WTC11 (cell line): Measurements from ENCODE around the gene TMEM119. TPM values are rescaled to one million over a fixed set of nuclear protein-coding genes. Genes with fewer than 3 reads are reported as not detected.

ENCODE experiments used
- ATAC-seq: fragments of 200-7000 bp; cut with Tn5 transposase; 2 replicates; pipeline ENCODE4 v1.10.0; 2021; ENCODE audit warnings: mild to moderate bottlenecking, moderate library complexity
- CTCF ChIA-PET: fragments of 300-600 bp; sonication (Branson Sonifier 250); formaldehyde crosslinking; loops from one replicate; lab custom pipeline; 2021; ENCODE audit warnings: antibody characterized with exemption; lab: Charles Lee
- POLR2A ChIA-PET: fragments of 350-600 bp; sonication (Branson Sonifier 250); formaldehyde crosslinking; loops from one replicate; lab custom pipeline; 2021; ENCODE audit warnings: antibody characterized with exemption; lab: Charles Lee
- DNase-seq: peaks from one replicate; pipeline ENCODE4 v3.0.0; 2021; ENCODE audit warnings: low spot score
- H3K27ac Mint-ChIP-seq: 2 replicates; pipeline ENCODE4 v1.8.0; 2021; ENCODE audit warnings: mixed read lengths
- H3K27me3 Mint-ChIP-seq: 2 replicates; pipeline ENCODE4 v1.8.0; 2021; ENCODE audit warnings: low read depth, mild to moderate bottlenecking, moderate library complexity, mixed read lengths
- H3K36me3 Mint-ChIP-seq: 2 replicates; pipeline ENCODE4 v1.8.0; 2021; ENCODE audit warnings: mixed read lengths
- H3K4me1 Mint-ChIP-seq: 2 replicates; pipeline ENCODE4 v1.8.0; 2022; ENCODE audit warnings: mixed read lengths
- H3K4me3 Mint-ChIP-seq: 2 replicates; pipeline ENCODE4 v1.8.0; 2021; ENCODE audit warnings: mild to moderate bottlenecking, moderate library complexity, mixed read lengths
- H3K9me3 Mint-ChIP-seq: 2 replicates; pipeline ENCODE4 v1.8.0; 2021; ENCODE audit warnings: mixed read lengths
- CBFB ChIP-seq: sonication (generic); formaldehyde crosslinking; IDR thresholded peaks from 2 replicates; pipeline ENCODE4 v1.8.1; 2022; ENCODE audit warnings: mild to moderate bottlenecking, low read depth, missing genetic modification reagents
- ESRRA ChIP-seq: sonication (generic); formaldehyde crosslinking; IDR thresholded peaks from 2 replicates; pipeline ENCODE4 v1.8.1; 2022; ENCODE audit warnings: mild to moderate bottlenecking, missing genetic modification reagents, borderline replicate concordance
- ETV6 ChIP-seq: sonication (generic); formaldehyde crosslinking; IDR thresholded peaks from 2 replicates; pipeline ENCODE4 v1.8.1; 2022; ENCODE audit warnings: mild to moderate bottlenecking, missing genetic modification reagents
- GRHL2 ChIP-seq: fragments of 250-450 bp; sonication (Bioruptor Pico); IDR thresholded peaks from 2 replicates; pipeline ENCODE4 v1.8.0; 2022; ENCODE audit warnings: mild to moderate bottlenecking, moderate library complexity; ENCODE audit not compliant: insufficient replicate concordance, severe bottlenecking
- NFE2L1 ChIP-seq: sonication (generic); formaldehyde crosslinking; IDR thresholded peaks from 2 replicates; pipeline ENCODE4 v1.8.1; 2023; ENCODE audit warnings: missing genetic modification reagents
- NR3C1 ChIP-seq: sonication (generic); formaldehyde crosslinking; conservative IDR thresholded peaks from 2 replicates; pipeline ENCODE4 v1.8.1; 2023; ENCODE audit warnings: low read depth, mild to moderate bottlenecking, missing genetic modification reagents
- PRRX2 ChIP-seq: fragments of 250-450 bp; sonication (Bioruptor Pico); IDR thresholded peaks from 2 replicates; pipeline ENCODE4 v1.8.0; 2021; ENCODE audit warnings: mild to moderate bottlenecking
- SMAD3 ChIP-seq: sonication (generic); formaldehyde crosslinking; IDR thresholded peaks from 2 replicates; pipeline ENCODE4 v1.8.0; 2022; ENCODE audit warnings: missing genetic modification reagents, mild to moderate bottlenecking, borderline replicate concordance
- SMAD4 ChIP-seq: sonication (generic); formaldehyde crosslinking; IDR thresholded peaks from 2 replicates; pipeline ENCODE4 v1.8.0; 2022; ENCODE audit warnings: mild to moderate bottlenecking, missing genetic modification reagents
- TEAD1 ChIP-seq: sonication (generic); formaldehyde crosslinking; IDR thresholded peaks from 2 replicates; pipeline ENCODE4 v1.8.0; 2022; ENCODE audit warnings: mild to moderate bottlenecking, missing genetic modification reagents
- ZNF317 ChIP-seq: sonication (generic); formaldehyde crosslinking; IDR thresholded peaks from 2 replicates; pipeline ENCODE4 v1.8.1; 2023; ENCODE audit warnings: low read depth, mild to moderate bottlenecking, moderate library complexity, missing genetic modification reagents, borderline replicate concordance
- total RNA-seq: library from RNA; stranded (reverse); gene quantifications from 3 replicates; pipeline ENCODE4 v1.2.3, GENCODE V29; 2021
- TF ChIP-seq, protein P1 (sequence below): sonication (generic); formaldehyde crosslinking; IDR thresholded peaks from 2 replicates; pipeline ENCODE4 v1.8.1; 2023; ENCODE audit warnings: mild to moderate bottlenecking, missing genetic modification reagents, moderate library complexity
- TF ChIP-seq, protein P2 (sequence below): fragments of 250-450 bp; sonication (Bioruptor Pico); IDR thresholded peaks from 2 replicates; pipeline ENCODE4 v1.9.0; 2021; ENCODE audit warnings: mild to moderate bottlenecking
- TF ChIP-seq, protein P3 (sequence below): sonication (generic); formaldehyde crosslinking; IDR thresholded peaks from 2 replicates; pipeline ENCODE4 v1.8.1; 2022; ENCODE audit warnings: missing genetic modification reagents, borderline replicate concordance
- TF ChIP-seq, protein P4 (sequence below): fragments of 200-600 bp; IDR thresholded peaks from 2 replicates; pipeline ENCODE4 v1.8.0; 2022; ENCODE audit warnings: antibody characterized with exemption
- TF ChIP-seq, protein P5 (sequence below): sonication (generic); formaldehyde crosslinking; IDR thresholded peaks from 2 replicates; pipeline ENCODE4 v1.8.1; 2023; ENCODE audit warnings: mild to moderate bottlenecking, missing genetic modification reagents
- TF ChIP-seq, protein P6 (sequence below): sonication (generic); formaldehyde crosslinking; IDR thresholded peaks from 2 replicates; pipeline ENCODE4 v1.8.1; 2023; ENCODE audit warnings: mild to moderate bottlenecking, moderate library complexity, missing genetic modification reagents
- TF ChIP-seq, protein P7 (sequence below): fragments of 250-450 bp; sonication (Bioruptor Pico); IDR thresholded peaks from 2 replicates; pipeline ENCODE4 v2.1.2; 2022; ENCODE audit warnings: mild to moderate bottlenecking, moderate library complexity
- TF ChIP-seq, protein P8 (sequence below): sonication (generic); formaldehyde crosslinking; IDR thresholded peaks from 2 replicates; pipeline ENCODE4 v1.8.0; 2022; ENCODE audit warnings: mild to moderate bottlenecking, missing genetic modification reagents
- TF ChIP-seq, protein P9 (sequence below): sonication (generic); formaldehyde crosslinking; conservative IDR thresholded peaks from 2 replicates; pipeline ENCODE4 v1.8.1; 2022; ENCODE audit warnings: mild to moderate bottlenecking, missing genetic modification reagents
- TF ChIP-seq, protein P10 (sequence below): fragments of 250-450 bp; sonication (Bioruptor Pico); IDR thresholded peaks from 2 replicates; pipeline ENCODE4 v1.8.0; 2021; ENCODE audit warnings: mild to moderate bottlenecking

Gene TMEM119
- total RNA-seq, 1 experiment from 2014 or later = 0.20 TPM

DNA sequence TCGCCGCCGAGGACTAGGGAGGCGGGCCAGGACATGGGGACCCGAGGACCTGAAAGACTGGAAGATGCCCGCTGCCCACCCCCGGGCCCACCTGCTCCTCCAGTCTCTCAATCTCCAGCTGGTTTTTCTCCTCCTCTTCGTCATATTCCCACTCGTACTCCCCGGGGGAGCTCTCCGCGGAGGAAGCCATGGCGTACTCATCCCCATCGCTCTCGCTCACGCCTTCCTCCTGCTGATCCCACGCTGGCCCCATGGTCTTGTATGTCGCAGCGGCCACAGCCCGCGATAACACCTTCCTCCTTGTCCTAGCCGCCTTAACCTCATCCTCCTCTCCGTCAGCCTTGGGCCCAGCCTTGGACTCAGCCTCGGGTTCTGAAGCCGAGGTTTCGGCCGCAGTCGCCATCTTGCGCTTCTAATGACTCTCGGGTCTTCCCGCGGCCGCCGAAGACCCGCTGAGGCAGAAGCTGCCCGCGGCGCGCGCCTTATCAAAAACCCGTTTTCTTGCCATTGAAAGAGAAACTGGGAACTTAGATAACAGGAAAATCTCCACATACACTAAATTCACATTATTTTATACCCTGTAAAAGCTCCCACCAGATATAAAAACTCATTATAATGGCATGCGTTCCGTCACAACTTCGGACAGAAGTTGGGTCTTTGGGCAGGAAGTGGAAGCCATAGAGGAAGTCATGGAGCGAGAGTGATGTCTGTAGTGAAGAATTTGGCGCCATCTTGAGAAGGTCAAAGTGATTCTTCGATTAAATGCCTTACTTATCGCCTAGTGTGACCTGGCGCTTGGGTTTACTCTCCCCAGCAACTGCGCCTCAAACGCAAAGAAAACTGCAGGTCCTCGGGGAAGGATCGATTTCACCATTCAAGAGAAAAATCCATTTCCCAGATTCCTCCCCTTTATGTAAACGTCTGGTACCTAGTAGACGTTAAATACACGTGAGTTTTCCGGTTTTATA is 36.8 kb downstream of the TMEM119 start, which contains the start of gene SART3:
TSS of gene SART3 (minus strand) at position 422 of the 968 bp plus-strand sequence. CDS start at position 403, 19 bp downstream.
- ATAC-seq (peak; percentile 38), DNase-seq (peak; percentile 69)
- Mint-ChIP-seq H3K9me3 (no peaks in the 10 kb centered on the region), H3K27ac (peak within 1 kb of the TSS; percentile 100), H3K27me3 (no peaks in the 10 kb centered on the region), H3K4me3 (peak within 1 kb of the TSS; percentile 100), H3K4me1 (peaks cover 31% of the 10 kb centered on the region), H3K36me3 (peaks cover 40% of the 10 kb centered on the region)
- ChIA-PET CTCF (interaction anchor here (0.6 to 1.9 kb wide), 2 partner anchors 52 to 57 kb away, joined by 3 to 4 read pairs; no protein-coding TSS in a partner anchor), POLR2A (interaction anchor here (1.2 kb wide), 1 partner anchor 169 kb away, joined by 4 read pairs; no protein-coding TSS in a partner anchor)
- no peak for TF ChIP-seq NR3C1
- TF ChIP-seq, protein P1, sequence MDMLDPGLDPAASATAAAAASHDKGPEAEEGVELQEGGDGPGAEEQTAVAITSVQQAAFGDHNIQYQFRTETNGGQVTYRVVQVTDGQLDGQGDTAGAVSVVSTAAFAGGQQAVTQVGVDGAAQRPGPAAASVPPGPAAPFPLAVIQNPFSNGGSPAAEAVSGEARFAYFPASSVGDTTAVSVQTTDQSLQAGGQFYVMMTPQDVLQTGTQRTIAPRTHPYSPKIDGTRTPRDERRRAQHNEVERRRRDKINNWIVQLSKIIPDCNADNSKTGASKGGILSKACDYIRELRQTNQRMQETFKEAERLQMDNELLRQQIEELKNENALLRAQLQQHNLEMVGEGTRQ (CRISPR knock-in tag) = no peak
- peak; percentile 44; the same call in 1 of the 2 replicates for TF ChIP-seq TEAD1 (CRISPR knock-in tag)
- TF ChIP-seq, protein P2, sequence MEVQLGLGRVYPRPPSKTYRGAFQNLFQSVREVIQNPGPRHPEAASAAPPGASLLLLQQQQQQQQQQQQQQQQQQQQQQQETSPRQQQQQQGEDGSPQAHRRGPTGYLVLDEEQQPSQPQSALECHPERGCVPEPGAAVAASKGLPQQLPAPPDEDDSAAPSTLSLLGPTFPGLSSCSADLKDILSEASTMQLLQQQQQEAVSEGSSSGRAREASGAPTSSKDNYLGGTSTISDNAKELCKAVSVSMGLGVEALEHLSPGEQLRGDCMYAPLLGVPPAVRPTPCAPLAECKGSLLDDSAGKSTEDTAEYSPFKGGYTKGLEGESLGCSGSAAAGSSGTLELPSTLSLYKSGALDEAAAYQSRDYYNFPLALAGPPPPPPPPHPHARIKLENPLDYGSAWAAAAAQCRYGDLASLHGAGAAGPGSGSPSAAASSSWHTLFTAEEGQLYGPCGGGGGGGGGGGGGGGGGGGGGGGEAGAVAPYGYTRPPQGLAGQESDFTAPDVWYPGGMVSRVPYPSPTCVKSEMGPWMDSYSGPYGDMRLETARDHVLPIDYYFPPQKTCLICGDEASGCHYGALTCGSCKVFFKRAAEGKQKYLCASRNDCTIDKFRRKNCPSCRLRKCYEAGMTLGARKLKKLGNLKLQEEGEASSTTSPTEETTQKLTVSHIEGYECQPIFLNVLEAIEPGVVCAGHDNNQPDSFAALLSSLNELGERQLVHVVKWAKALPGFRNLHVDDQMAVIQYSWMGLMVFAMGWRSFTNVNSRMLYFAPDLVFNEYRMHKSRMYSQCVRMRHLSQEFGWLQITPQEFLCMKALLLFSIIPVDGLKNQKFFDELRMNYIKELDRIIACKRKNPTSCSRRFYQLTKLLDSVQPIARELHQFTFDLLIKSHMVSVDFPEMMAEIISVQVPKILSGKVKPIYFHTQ (CRISPR knock-in tag) = no peak
- TF ChIP-seq NFE2L1 = no peak
- no peak for TF ChIP-seq ESRRA (CRISPR knock-in tag)
- TF ChIP-seq PRRX2 (CRISPR knock-in tag) = no peak
- TF ChIP-seq, protein P3, sequence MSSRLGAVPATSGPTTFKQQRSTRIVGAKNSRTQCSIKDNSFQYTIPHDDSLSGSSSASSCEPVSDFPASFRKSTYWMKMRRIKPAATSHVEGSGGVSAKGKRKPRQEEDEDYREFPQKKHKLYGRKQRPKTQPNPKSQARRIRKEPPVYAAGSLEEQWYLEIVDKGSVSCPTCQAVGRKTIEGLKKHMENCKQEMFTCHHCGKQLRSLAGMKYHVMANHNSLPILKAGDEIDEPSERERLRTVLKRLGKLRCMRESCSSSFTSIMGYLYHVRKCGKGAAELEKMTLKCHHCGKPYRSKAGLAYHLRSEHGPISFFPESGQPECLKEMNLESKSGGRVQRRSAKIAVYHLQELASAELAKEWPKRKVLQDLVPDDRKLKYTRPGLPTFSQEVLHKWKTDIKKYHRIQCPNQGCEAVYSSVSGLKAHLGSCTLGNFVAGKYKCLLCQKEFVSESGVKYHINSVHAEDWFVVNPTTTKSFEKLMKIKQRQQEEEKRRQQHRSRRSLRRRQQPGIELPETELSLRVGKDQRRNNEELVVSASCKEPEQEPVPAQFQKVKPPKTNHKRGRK = no peak
- TF ChIP-seq SMAD4 = no peak
- TF ChIP-seq, protein P4, sequence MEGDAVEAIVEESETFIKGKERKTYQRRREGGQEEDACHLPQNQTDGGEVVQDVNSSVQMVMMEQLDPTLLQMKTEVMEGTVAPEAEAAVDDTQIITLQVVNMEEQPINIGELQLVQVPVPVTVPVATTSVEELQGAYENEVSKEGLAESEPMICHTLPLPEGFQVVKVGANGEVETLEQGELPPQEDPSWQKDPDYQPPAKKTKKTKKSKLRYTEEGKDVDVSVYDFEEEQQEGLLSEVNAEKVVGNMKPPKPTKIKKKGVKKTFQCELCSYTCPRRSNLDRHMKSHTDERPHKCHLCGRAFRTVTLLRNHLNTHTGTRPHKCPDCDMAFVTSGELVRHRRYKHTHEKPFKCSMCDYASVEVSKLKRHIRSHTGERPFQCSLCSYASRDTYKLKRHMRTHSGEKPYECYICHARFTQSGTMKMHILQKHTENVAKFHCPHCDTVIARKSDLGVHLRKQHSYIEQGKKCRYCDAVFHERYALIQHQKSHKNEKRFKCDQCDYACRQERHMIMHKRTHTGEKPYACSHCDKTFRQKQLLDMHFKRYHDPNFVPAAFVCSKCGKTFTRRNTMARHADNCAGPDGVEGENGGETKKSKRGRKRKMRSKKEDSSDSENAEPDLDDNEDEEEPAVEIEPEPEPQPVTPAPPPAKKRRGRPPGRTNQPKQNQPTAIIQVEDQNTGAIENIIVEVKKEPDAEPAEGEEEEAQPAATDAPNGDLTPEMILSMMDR = no peak
- TF ChIP-seq ETV6 (CRISPR knock-in tag) = peak; percentile 74; the same call in 1 of the 2 replicates
- TF ChIP-seq, protein P5, sequence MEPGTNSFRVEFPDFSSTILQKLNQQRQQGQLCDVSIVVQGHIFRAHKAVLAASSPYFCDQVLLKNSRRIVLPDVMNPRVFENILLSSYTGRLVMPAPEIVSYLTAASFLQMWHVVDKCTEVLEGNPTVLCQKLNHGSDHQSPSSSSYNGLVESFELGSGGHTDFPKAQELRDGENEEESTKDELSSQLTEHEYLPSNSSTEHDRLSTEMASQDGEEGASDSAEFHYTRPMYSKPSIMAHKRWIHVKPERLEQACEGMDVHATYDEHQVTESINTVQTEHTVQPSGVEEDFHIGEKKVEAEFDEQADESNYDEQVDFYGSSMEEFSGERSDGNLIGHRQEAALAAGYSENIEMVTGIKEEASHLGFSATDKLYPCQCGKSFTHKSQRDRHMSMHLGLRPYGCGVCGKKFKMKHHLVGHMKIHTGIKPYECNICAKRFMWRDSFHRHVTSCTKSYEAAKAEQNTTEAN = no peak
- no peak for TF ChIP-seq CBFB
- TF ChIP-seq ZNF317 (CRISPR knock-in tag) = no peak
- TF ChIP-seq, protein P6, sequence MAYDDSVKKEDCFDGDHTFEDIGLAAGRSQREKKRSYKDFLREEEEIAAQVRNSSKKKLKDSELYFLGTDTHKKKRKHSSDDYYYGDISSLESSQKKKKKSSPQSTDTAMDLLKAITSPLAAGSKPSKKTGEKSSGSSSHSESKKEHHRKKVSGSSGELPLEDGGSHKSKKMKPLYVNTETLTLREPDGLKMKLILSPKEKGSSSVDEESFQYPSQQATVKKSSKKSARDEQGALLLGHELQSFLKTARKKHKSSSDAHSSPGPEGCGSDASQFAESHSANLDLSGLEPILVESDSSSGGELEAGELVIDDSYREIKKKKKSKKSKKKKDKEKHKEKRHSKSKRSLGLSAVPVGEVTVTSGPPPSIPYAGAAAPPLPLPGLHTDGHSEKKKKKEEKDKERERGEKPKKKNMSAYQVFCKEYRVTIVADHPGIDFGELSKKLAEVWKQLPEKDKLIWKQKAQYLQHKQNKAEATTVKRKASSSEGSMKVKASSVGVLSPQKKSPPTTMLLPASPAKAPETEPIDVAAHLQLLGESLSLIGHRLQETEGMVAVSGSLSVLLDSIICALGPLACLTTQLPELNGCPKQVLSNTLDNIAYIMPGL = no peak
- TF ChIP-seq, protein P7, sequence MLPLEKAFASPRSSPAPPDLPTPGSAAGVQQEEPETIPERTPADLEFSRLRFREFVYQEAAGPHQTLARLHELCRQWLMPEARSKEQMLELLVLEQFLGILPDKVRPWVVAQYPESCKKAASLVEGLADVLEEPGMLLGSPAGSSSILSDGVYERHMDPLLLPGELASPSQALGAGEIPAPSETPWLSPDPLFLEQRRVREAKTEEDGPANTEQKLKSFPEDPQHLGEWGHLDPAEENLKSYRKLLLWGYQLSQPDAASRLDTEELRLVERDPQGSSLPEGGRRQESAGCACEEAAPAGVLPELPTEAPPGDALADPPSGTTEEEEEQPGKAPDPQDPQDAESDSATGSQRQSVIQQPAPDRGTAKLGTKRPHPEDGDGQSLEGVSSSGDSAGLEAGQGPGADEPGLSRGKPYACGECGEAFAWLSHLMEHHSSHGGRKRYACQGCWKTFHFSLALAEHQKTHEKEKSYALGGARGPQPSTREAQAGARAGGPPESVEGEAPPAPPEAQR (CRISPR knock-in tag) = no peak
- TF ChIP-seq, protein P8, sequence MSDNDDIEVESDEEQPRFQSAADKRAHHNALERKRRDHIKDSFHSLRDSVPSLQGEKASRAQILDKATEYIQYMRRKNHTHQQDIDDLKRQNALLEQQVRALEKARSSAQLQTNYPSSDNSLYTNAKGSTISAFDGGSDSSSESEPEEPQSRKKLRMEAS (CRISPR knock-in tag) = peak; percentile 36; the same call in 1 of the 2 replicates
- TF ChIP-seq GRHL2 = no peak
- TF ChIP-seq, protein P9, sequence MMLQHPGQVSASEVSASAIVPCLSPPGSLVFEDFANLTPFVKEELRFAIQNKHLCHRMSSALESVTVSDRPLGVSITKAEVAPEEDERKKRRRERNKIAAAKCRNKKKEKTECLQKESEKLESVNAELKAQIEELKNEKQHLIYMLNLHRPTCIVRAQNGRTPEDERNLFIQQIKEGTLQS (CRISPR knock-in tag) = no peak
- TF ChIP-seq SMAD3 (CRISPR knock-in tag) = no peak
- TF ChIP-seq, protein P10, sequence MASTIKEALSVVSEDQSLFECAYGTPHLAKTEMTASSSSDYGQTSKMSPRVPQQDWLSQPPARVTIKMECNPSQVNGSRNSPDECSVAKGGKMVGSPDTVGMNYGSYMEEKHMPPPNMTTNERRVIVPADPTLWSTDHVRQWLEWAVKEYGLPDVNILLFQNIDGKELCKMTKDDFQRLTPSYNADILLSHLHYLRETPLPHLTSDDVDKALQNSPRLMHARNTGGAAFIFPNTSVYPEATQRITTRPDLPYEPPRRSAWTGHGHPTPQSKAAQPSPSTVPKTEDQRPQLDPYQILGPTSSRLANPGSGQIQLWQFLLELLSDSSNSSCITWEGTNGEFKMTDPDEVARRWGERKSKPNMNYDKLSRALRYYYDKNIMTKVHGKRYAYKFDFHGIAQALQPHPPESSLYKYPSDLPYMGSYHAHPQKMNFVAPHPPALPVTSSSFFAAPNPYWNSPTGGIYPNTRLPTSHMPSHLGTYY (CRISPR knock-in tag) = no peak
